GM12878 (cell line): ENCODE data around the gene SPTLC3.

Source experiments
- ATF7 ChIP-seq: fragments of 450-650 bp; IDR thresholded peaks from 2 replicates; pipeline ENCODE4 v1.6.1; 2016; ENCODE audit warnings: low read depth, mild to moderate bottlenecking
- CBFB ChIP-seq: IDR thresholded peaks from 2 replicates; pipeline ENCODE4 v1.6.1; 2016; ENCODE audit warnings: antibody characterized with exemption, low read depth
- EP300 ChIP-seq, 2 experiments: fragments of 150-350 bp in 1 of 2; IDR thresholded peaks; 2 replicates each; pipeline ENCODE4 v1.6.1; 2011 to 2012; ENCODE audit warnings: low read depth in 2 of 2, low read length in 2 of 2, borderline replicate concordance in 1 of 2, improper control_type of control experiment in 1 of 2, inconsistent platforms in 1 of 2; ENCODE audit not compliant: control insufficient read depth in 1 of 2
- ESRRA ChIP-seq: IDR thresholded peaks from 2 replicates; pipeline ENCODE4 v1.6.1; 2012; ENCODE audit warnings: mild to moderate bottlenecking, low read length, improper control_type of control experiment
- EZH2 ChIP-seq: IDR thresholded peaks from 2 replicates; pipeline ENCODE4 v1.6.1; 2012; ENCODE audit warnings: low read depth, mild to moderate bottlenecking, control low read depth, inconsistent platforms, low read length, borderline replicate concordance; ENCODE audit not compliant: control insufficient read depth
- FOXM1 ChIP-seq: IDR thresholded peaks from 2 replicates; pipeline ENCODE4 v1.6.1; 2012; ENCODE audit warnings: low read depth, mild to moderate bottlenecking, inconsistent platforms, low read length, moderate library complexity
- HCFC1 ChIP-seq: fragments of 150-350 bp; IDR thresholded peaks from 2 replicates; pipeline ENCODE4 v1.6.1; 2014; ENCODE audit warnings: low read length
- KDM1A ChIP-seq: fragments of 200-600 bp; sonication (generic); IDR thresholded peaks from 2 replicates; pipeline ENCODE4 v1.6.1; 2016; ENCODE audit warnings: borderline replicate concordance
- POLR2A ChIP-seq: IDR thresholded peaks from 2 replicates; pipeline ENCODE4 v1.6.1; 2011; ENCODE audit warnings: low read depth, mild to moderate bottlenecking, low read length
- STAT3 ChIP-seq: IDR thresholded peaks from 2 replicates; pipeline ENCODE4 v1.6.1; 2011; ENCODE audit warnings: low read depth, low read length, improper control_type of control experiment
- YY1 ChIP-seq: IDR thresholded peaks from 2 replicates; pipeline ENCODE4 v1.6.1; 2011; ENCODE audit warnings: low read depth, mild to moderate bottlenecking, low read length
- TF ChIP-seq, protein P1 (sequence below), 3 experiments: IDR thresholded peaks in 2 of 3; conservative IDR thresholded peaks in 1 of 3; 2 replicates each; pipeline ENCODE4 v1.5.1; 2011; ENCODE audit warnings: low read depth in 3 of 3, low read length in 3 of 3, mild to moderate bottlenecking in 3 of 3, control low read depth in 2 of 3, moderate library complexity in 2 of 3, inconsistent platforms in 1 of 3, mixed read lengths in 1 of 3; ENCODE audit not compliant: control insufficient read depth in 2 of 3, insufficient read depth in 1 of 3; ENCODE audit errors: extremely low read depth in 1 of 3
- TF ChIP-seq, protein P2 (sequence below): fragments of 450-650 bp; IDR thresholded peaks from 2 replicates; pipeline ENCODE4 v1.6.1; 2018; ENCODE audit warnings: mild to moderate bottlenecking, low read depth, moderate library complexity; ENCODE audit not compliant: partially characterized antibody
- TF ChIP-seq, protein P3 (sequence below): IDR thresholded peaks from 2 replicates; pipeline ENCODE4 v1.6.1; 2012; ENCODE audit warnings: mild to moderate bottlenecking, low read depth, low read length

DNA sequence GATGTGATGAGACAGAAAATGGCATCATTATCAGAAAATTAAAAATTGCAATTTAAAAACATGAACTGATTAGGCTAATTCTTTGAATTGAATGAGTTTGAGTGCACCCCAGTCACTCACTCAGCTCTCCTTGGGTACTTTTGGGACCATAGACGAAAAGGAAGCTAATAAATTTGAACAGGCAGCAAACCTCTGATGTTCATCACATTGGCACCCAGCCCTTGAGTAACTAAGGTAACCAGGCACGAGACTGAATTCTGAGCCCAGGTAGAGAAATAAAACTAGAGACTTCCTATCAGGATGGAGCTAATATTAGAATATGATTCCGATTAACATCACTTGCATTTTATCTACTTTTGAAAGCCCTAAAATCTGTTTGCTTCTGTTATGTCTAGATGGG, 131.4 kb downstream of the SPTLC3 start:
- TF ChIP-seq, protein P1, sequence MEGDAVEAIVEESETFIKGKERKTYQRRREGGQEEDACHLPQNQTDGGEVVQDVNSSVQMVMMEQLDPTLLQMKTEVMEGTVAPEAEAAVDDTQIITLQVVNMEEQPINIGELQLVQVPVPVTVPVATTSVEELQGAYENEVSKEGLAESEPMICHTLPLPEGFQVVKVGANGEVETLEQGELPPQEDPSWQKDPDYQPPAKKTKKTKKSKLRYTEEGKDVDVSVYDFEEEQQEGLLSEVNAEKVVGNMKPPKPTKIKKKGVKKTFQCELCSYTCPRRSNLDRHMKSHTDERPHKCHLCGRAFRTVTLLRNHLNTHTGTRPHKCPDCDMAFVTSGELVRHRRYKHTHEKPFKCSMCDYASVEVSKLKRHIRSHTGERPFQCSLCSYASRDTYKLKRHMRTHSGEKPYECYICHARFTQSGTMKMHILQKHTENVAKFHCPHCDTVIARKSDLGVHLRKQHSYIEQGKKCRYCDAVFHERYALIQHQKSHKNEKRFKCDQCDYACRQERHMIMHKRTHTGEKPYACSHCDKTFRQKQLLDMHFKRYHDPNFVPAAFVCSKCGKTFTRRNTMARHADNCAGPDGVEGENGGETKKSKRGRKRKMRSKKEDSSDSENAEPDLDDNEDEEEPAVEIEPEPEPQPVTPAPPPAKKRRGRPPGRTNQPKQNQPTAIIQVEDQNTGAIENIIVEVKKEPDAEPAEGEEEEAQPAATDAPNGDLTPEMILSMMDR (IDR thresholded peaks at IDR 0.05 in 2 of 3, conservative IDR thresholded peaks at IDR 0.05 in 1 of 3; ENCODE audit: control insufficient read depth in 2 of 3, extremely low read depth in 1 of 3, insufficient read depth in 1 of 3, low read depth in 3 of 3, low read length in 3 of 3), result no peak
- TF ChIP-seq EZH2 (no peak), KDM1A (no peak), FOXM1 (no peak), ATF7 (no peak), EP300 (IDR thresholded peaks at IDR 0.05; ENCODE audit: borderline replicate concordance in 1 of 2, control insufficient read depth in 1 of 2, low read depth in 2 of 2, low read length in 2 of 2) (no peak), CBFB (no peak), STAT3 (no peak), POLR2A (no peak), YY1 (no peak), ESRRA (no peak), HCFC1 (no peak)
- TF ChIP-seq, protein P2, sequence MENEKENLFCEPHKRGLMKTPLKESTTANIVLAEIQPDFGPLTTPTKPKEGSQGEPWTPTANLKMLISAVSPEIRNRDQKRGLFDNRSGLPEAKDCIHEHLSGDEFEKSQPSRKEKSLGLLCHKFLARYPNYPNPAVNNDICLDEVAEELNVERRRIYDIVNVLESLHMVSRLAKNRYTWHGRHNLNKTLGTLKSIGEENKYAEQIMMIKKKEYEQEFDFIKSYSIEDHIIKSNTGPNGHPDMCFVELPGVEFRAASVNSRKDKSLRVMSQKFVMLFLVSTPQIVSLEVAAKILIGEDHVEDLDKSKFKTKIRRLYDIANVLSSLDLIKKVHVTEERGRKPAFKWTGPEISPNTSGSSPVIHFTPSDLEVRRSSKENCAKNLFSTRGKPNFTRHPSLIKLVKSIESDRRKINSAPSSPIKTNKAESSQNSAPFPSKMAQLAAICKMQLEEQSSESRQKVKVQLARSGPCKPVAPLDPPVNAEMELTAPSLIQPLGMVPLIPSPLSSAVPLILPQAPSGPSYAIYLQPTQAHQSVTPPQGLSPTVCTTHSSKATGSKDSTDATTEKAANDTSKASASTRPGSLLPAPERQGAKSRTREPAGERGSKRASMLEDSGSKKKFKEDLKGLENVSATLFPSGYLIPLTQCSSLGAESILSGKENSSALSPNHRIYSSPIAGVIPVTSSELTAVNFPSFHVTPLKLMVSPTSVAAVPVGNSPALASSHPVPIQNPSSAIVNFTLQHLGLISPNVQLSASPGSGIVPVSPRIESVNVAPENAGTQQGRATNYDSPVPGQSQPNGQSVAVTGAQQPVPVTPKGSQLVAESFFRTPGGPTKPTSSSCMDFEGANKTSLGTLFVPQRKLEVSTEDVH, result no peak
- TF ChIP-seq, protein P3, sequence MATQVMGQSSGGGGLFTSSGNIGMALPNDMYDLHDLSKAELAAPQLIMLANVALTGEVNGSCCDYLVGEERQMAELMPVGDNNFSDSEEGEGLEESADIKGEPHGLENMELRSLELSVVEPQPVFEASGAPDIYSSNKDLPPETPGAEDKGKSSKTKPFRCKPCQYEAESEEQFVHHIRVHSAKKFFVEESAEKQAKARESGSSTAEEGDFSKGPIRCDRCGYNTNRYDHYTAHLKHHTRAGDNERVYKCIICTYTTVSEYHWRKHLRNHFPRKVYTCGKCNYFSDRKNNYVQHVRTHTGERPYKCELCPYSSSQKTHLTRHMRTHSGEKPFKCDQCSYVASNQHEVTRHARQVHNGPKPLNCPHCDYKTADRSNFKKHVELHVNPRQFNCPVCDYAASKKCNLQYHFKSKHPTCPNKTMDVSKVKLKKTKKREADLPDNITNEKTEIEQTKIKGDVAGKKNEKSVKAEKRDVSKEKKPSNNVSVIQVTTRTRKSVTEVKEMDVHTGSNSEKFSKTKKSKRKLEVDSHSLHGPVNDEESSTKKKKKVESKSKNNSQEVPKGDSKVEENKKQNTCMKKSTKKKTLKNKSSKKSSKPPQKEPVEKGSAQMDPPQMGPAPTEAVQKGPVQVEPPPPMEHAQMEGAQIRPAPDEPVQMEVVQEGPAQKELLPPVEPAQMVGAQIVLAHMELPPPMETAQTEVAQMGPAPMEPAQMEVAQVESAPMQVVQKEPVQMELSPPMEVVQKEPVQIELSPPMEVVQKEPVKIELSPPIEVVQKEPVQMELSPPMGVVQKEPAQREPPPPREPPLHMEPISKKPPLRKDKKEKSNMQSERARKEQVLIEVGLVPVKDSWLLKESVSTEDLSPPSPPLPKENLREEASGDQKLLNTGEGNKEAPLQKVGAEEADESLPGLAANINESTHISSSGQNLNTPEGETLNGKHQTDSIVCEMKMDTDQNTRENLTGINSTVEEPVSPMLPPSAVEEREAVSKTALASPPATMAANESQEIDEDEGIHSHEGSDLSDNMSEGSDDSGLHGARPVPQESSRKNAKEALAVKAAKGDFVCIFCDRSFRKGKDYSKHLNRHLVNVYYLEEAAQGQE, result no peak
